NOMO-1 treated with DMSO at 0.1 percent for 48 hours (cell line): ENCODE results near the gene APP.

Experiments
- DNase-seq: peaks from one replicate; lab custom pipeline; 2025; ENCODE audit not compliant: unreplicated experiment; lab: John Stamatoyannopoulos, UW

The APP gene

GRCh38 chr21:26070822-26071425 is 99.6 kb downstream of the APP start:
- no peak for DNase-seq

GRCh38 chr21:26070121-26070520 is 100.4 kb downstream of the APP start:
- DNase-seq = no peak

GRCh38 chr21:26068776-26069175 is 101.8 kb downstream of the APP start:
- DNase-seq = no peak

GRCh38 chr21:26067836-26068594 is 102.6 kb downstream of the APP start:
- no peak for DNase-seq

- no peak for DNase-seq
Measured at GRCh38 chr21:26064506-26064905, 106.1 kb downstream of the APP start.

- no peak for DNase-seq
Measured at GRCh38 chr21:26061437-26061836, 109.1 kb downstream of the APP start.

GRCh38 chr21:26060335-26061115 is 110.0 kb downstream of the APP start:
- DNase-seq = no peak

GRCh38 chr21:26057477-26058170 is 112.9 kb downstream of the APP start:
- no peak for DNase-seq

GRCh38 chr21:26055841-26056264 is 114.7 kb downstream of the APP start:
- no peak for DNase-seq

GRCh38 chr21:26055010-26055409 is 115.6 kb downstream of the APP start:
- DNase-seq = no peak

GRCh38 chr21:26052057-26052456 is 118.5 kb downstream of the APP start:
- no peak for DNase-seq

- DNase-seq = no peak
Measured at GRCh38 chr21:26050857-26051256, 119.7 kb downstream of the APP start.

- no peak for DNase-seq
Measured at GRCh38 chr21:26049803-26050202, 120.8 kb downstream of the APP start.

- DNase-seq = no peak
Measured at GRCh38 chr21:26047279-26047967, 123.1 kb downstream of the APP start.

GRCh38 chr21:26043891-26044290 is 126.7 kb downstream of the APP start:
- no peak for DNase-seq

- DNase-seq = no peak
Measured at GRCh38 chr21:26042181-26042876, 128.2 kb downstream of the APP start.

GRCh38 chr21:26041431-26042180 is 129.0 kb downstream of the APP start:
- no peak for DNase-seq

- DNase-seq = no peak
Measured at GRCh38 chr21:26036916-26037315, 133.7 kb downstream of the APP start.

GRCh38 chr21:26032263-26032662 is 138.3 kb downstream of the APP start:
- DNase-seq = no peak
